ENCODE results near the gene BCL10. TPM values are rescaled to one million over a fixed set of nuclear protein-coding genes. Genes with fewer than 3 reads are reported as not detected.

Gene BCL10
- total and polyA plus RNA-seq, 2 of the 8 experiments (the other 6 are each of a cell fraction or from before 2014, with no cell fraction given), result 7.4 to 29.6 TPM

GRCh38 chr1:85224734-85225623, 51.5 kb downstream of the BCL10 start (continued):
- TF ChIP-seq EP300 (IDR thresholded peaks at IDR 0.05; ENCODE audit: borderline replicate concordance in 1 of 2, low read depth in 2 of 2, low read length in 2 of 2) (peak in 1 of 2 experiments; percentile 68; a peak in 1 of 3 replicates), SAP30 (IDR thresholded peaks at IDR 0.05; ENCODE audit: insufficient read depth, insufficient replicate concordance, low read length) (no peak), NRF1 (IDR thresholded peaks at IDR 0.05; ENCODE audit: low read depth, low read length) (no peak), POLR2AphosphoS5 (IDR thresholded peaks at IDR 0.05; ENCODE audit: low read depth, low read length) (peak; percentile 54; the same call in 1 of the 2 replicates), CHD1 (IDR thresholded peaks at IDR 0.05; ENCODE audit: low read depth, low read length) (no peak), GTF2F1 (IDR thresholded peaks at IDR 0.05; ENCODE audit: borderline replicate concordance, low read depth, low read length) (no peak), TAF7 (optimal IDR thresholded peaks at IDR 0.05; ENCODE audit: borderline replicate concordance, low read depth, low read length) (no peak)

Measured in H1 (cell line).